Endodermal cell (in vitro differentiated cells): ENCODE measurements around the gene TSSC4. TPM values are rescaled to one million over a fixed set of nuclear protein-coding genes. Genes with fewer than 3 reads are reported as not detected.
A peak's percentile ranks its signal among the peaks of the same experiment; 100 is the strongest.

ENCODE experiments used
- DNase-seq: peaks from one replicate; pipeline ENCODE4 v3.0.0-alpha.2; 2017
- H3K27ac ChIP-seq: 2 replicates; pipeline ENCODE4 v1.5.1; 2013; ENCODE audit warnings: mild to moderate bottlenecking, low read depth, low read length, moderate library complexity
- H3K27me3 ChIP-seq: 2 replicates; pipeline ENCODE4 v1.6.1; 2013; ENCODE audit warnings: mild to moderate bottlenecking, low read length, moderate library complexity; ENCODE audit not compliant: insufficient read depth, control insufficient read depth, poor library complexity, severe bottlenecking
- H3K36me3 ChIP-seq: 2 replicates; pipeline ENCODE4 v1.7.0; 2013; ENCODE audit warnings: mild to moderate bottlenecking, low read length, moderate library complexity; ENCODE audit not compliant: control insufficient read depth, insufficient read depth
- H3K4me1 ChIP-seq: one replicate; pipeline ENCODE4 v1.7.0; 2013; ENCODE audit warnings: low read length; ENCODE audit not compliant: control insufficient read depth, insufficient read depth
- H3K4me3 ChIP-seq: 2 replicates; pipeline ENCODE4 v1.5.1; 2013; ENCODE audit warnings: mild to moderate bottlenecking, low read length, moderate library complexity
- H3K9ac ChIP-seq: 2 replicates; pipeline ENCODE4 v1.6.1; 2013; ENCODE audit warnings: mild to moderate bottlenecking, low read length, moderate library complexity; ENCODE audit not compliant: poor library complexity, severe bottlenecking; ENCODE audit errors: extremely low read depth
- H3K9me3 ChIP-seq: 2 replicates; pipeline ENCODE4 v1.6.1; 2013; ENCODE audit warnings: mild to moderate bottlenecking, low read length, moderate library complexity; ENCODE audit not compliant: control insufficient read depth
- H3K27ac Mint-ChIP-seq: 2 replicates; pipeline ENCODE4 v1.8.0; 2020; ENCODE audit warnings: mixed read lengths
- H3K27me3 Mint-ChIP-seq: 2 replicates; pipeline ENCODE4 v1.8.0; 2021; ENCODE audit warnings: mild to moderate bottlenecking, mixed read lengths; ENCODE audit not compliant: insufficient read depth
- H3K36me3 Mint-ChIP-seq: 2 replicates; pipeline ENCODE4 v1.8.0; 2020; ENCODE audit warnings: low read depth, mixed read lengths
- H3K4me1 Mint-ChIP-seq: 2 replicates; pipeline ENCODE4 v1.8.0; 2020; ENCODE audit warnings: mixed read lengths
- H3K4me3 Mint-ChIP-seq: 2 replicates; pipeline ENCODE4 v1.8.0; 2020; ENCODE audit warnings: mild to moderate bottlenecking, moderate library complexity, mixed read lengths
- H3K9me3 Mint-ChIP-seq: 2 replicates; pipeline ENCODE4 v1.8.0; 2020; ENCODE audit warnings: mild to moderate bottlenecking, mixed read lengths
- CTCF ChIP-seq: fragments of 200-600 bp; sonication (generic); conservative IDR thresholded peaks from 2 replicates; pipeline ENCODE4 v1.5.0; 2021; ENCODE audit warnings: antibody characterized with exemption, mild to moderate bottlenecking
- whole genome bisulfite sequencing, 2 experiments: methylation state at CpG; one replicate each; pipeline versions ENCODE4 v1.1.5 to v1.1.7; 2013; ENCODE audit warnings: missing lambda C conversion rate in 2 of 2, mixed read lengths in 1 of 2; ENCODE audit not compliant: insufficient coverage in 1 of 2, insufficient read length in 1 of 2; 5-methylcytosine and 5-hydroxymethylcytosine counted together
- total RNA-seq, 2 donors: library from RNA; stranded (reverse); fragmentation: NEBNext Ultra II Directional in 1 of 2; extraction: Animal tissue kit (Norgen Biotek cat#: 25700) in 1 of 2; gene quantifications; 2 replicates in 1 of 2; 3 replicates in 1 of 2; pipeline ENCODE4 v1.2.1, GENCODE V29; 2021

TSSC4 gene
- total RNA-seq, 2 donors from 2014 or later = 47.2 to 51.1 TPM

DNA sequence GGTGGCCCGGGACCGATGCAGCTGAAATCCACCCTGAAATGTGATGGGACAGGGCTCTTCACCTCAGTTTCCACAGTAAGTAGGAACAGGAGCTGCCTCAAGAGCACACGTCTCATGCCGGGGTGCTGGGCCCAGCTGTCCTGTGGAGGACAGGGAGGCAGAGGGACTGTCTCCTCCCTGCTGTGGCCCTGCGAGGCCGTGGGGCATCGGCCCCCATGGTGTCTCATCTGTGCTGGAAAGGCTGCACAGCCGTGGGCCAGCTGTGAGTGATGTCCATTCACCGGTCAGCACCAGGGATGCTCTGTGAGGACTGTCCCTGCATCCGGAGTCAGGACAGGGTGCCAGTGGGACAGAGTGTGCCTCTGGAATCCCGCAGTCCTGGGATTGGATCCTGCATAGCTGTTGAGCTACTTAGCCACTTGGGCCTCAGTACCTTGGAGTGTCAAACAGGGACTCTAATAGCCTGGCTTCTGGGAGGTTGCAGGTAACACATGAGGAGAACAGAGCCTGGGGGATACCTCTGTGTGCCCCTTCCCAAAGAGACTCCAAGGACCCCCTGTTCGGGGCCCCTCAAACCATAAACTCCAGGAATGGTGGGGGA is 27.3 kb downstream of the TSSC4 start:
- Histone ChIP-seq H3K9ac (no peak overlapping the region), H3K27me3 (no peaks in the 10 kb centered on the region)
- 81 to 82% methylated on average over 11 to 12 of the region's 12 CpGs for WGBS, 2 experiments

DNA sequence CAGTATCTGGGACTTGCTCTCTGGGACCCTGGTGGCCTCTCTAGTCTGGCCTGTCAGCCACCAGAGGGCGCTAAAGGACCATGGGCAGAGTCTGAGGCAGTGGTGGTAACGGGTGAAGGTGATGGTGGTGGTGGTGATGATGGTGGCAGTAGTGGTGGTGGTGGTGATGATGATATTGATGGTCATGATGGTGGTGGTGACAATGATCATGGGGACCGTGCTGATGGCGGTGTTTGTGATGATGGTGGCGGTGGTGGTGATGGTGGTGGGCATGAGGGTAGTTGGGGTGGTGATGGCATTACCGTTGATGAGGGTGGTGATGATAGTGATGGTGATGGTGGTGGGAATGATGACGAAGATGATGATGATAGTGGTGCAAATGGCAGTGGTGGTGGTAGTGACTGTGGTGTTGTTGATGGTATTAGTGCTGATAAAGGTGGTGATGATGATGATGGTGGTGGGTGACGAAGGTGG is 27.8 kb downstream of the TSSC4 start:
- Mint-ChIP-seq H3K36me3 (no peaks in the 10 kb centered on the region), H3K27me3 (peaks cover 9% of the 10 kb centered on the region), H3K9me3 (no peaks in the 10 kb centered on the region), H3K4me3 (no peak overlapping the region), H3K27ac (no peak overlapping the region), H3K4me1 (no peaks in the 10 kb centered on the region)
- Histone ChIP-seq H3K27me3 (no peaks in the 10 kb centered on the region), H3K9ac (no peak overlapping the region), H3K27ac (no peak overlapping the region), H3K36me3 (no peaks in the 10 kb centered on the region), H3K4me1 (no peaks in the 10 kb centered on the region), H3K9me3 (no peaks in the 10 kb centered on the region), H3K4me3 (no peak overlapping the region)
- DNase-seq = peak; percentile 95
- TF ChIP-seq CTCF = peak; percentile 93
- WGBS, 2 experiments = 59 to 73% methylated on average over 5 to 8 of the region's 8 CpGs

More for the DNA sequence above, 27.3 kb downstream of the TSSC4 start:
- Mint-ChIP-seq H3K36me3 (no peaks in the 10 kb centered on the region), H3K9me3 (no peaks in the 10 kb centered on the region), H3K27me3 (peaks cover 9% of the 10 kb centered on the region), H3K4me1 (no peaks in the 10 kb centered on the region), H3K4me3 (no peak overlapping the region), H3K27ac (no peak overlapping the region)
- no peak for DNase-seq
- Histone ChIP-seq H3K4me1 (no peaks in the 10 kb centered on the region), H3K36me3 (no peaks in the 10 kb centered on the region), H3K4me3 (no peak overlapping the region), H3K27ac (no peak overlapping the region), H3K9me3 (no peaks in the 10 kb centered on the region)
- TF ChIP-seq CTCF = no peak

GRCh38 chr11:2431395-2431794 is 30.8 kb downstream of the TSSC4 start:
- no peaks in the 10 kb centered on the region for H3K9me3 Mint-ChIP-seq
- H3K27ac ChIP-seq = no peak overlapping the region
- no peaks in the 10 kb centered on the region for H3K36me3 ChIP-seq
- WGBS, 2 experiments = 90% methylated on average over 1 of the region's 1 CpG; no CpG with 5 or more reads in 1 of the 2 experiments
- peaks cover 6% of the 10 kb centered on the region for H3K27me3 Mint-ChIP-seq
- no peak overlapping the region for H3K9ac ChIP-seq
- no peak overlapping the region for H3K27ac Mint-ChIP-seq
- H3K27me3 ChIP-seq = peaks cover 12% of the 10 kb centered on the region
- H3K4me1 ChIP-seq = no peaks in the 10 kb centered on the region
- no peaks in the 10 kb centered on the region for H3K36me3 Mint-ChIP-seq
- DNase-seq = no peak
- H3K9me3 ChIP-seq = no peaks in the 10 kb centered on the region
- no peak overlapping the region for H3K4me3 ChIP-seq
- H3K4me1 Mint-ChIP-seq = no peaks in the 10 kb centered on the region
- no peak overlapping the region for H3K4me3 Mint-ChIP-seq
- TF ChIP-seq CTCF = no peak
